K562 (cell line): Measurements from ENCODE around the gene CAPN8. TPM values are rescaled to one million over a fixed set of nuclear protein-coding genes. Genes with fewer than 3 reads are reported as not detected.

Source experiments
- GATAD2B ChIP-seq: fragments of 450-650 bp; IDR thresholded peaks from 2 replicates; pipeline ENCODE4 v1.6.1; 2017; ENCODE audit warnings: mild to moderate bottlenecking, borderline replicate concordance
- KDM4B ChIP-seq, 2 experiments: fragments of 450-650 bp in 1 of 2; sonication (generic) in 1 of 2; IDR thresholded peaks; 2 replicates each; pipeline ENCODE4 v1.6.1; 2016 to 2017; ENCODE audit warnings: borderline replicate concordance in 2 of 2, antibody characterized with exemption in 1 of 2, low read depth in 1 of 2, mild to moderate bottlenecking in 1 of 2
- MTF1 ChIP-seq: fragments of 250-450 bp; sonication (Bioruptor Pico); IDR thresholded peaks from 2 replicates; pipeline ENCODE4 v1.9.0; 2021; ENCODE audit warnings: moderate library complexity, mild to moderate bottlenecking, inconsistent platforms, borderline replicate concordance
- NR2C1 ChIP-seq, 2 experiments: fragments of 450-650 bp; IDR thresholded peaks; 2 replicates each; pipeline ENCODE4 v1.6.1; 2017; ENCODE audit warnings: mild to moderate bottlenecking in 2 of 2, antibody characterized with exemption in 1 of 2, inconsistent platforms in 1 of 2, missing compliant biosample characterization in 1 of 2, missing genetic modification characterization in 1 of 2
- PHF8 ChIP-seq: fragments of 200-600 bp; sonication (generic); IDR thresholded peaks from 2 replicates; pipeline ENCODE4 v1.6.1; 2012; ENCODE audit warnings: mixed run types, mild to moderate bottlenecking, inconsistent platforms, low read length, moderate library complexity, borderline replicate concordance
- RBBP5 ChIP-seq: fragments of 200-600 bp; sonication (generic); IDR thresholded peaks from 2 replicates; pipeline ENCODE4 v1.6.1; 2012; ENCODE audit warnings: borderline replicate concordance, mild to moderate bottlenecking, low read length, control low read depth, inconsistent platforms; ENCODE audit not compliant: insufficient read depth, poor library complexity, severe bottlenecking
- STAG1 ChIP-seq: sonication (generic); formaldehyde crosslinking; IDR thresholded peaks from 2 replicates; pipeline ENCODE4 v1.5.0; 2020; ENCODE audit warnings: missing genetic modification reagents, borderline replicate concordance
- U2AF1 ChIP-seq: fragments of 200-400 bp; formaldehyde crosslinking; optimal IDR thresholded peaks from 2 replicates; pipeline ENCODE3; 2017; ENCODE audit warnings: mild to moderate bottlenecking, low read depth, low read length, moderate library complexity
- ZBTB1 ChIP-seq: sonication (generic); formaldehyde crosslinking; IDR thresholded peaks from 2 replicates; pipeline ENCODE4 v1.8.1; 2023; ENCODE audit warnings: missing genetic modification reagents, low read depth, mild to moderate bottlenecking, borderline replicate concordance
- ZBTB7A ChIP-seq: IDR thresholded peaks from 2 replicates; pipeline ENCODE4 v1.6.1; 2011; ENCODE audit warnings: low read depth, mild to moderate bottlenecking, low read length, moderate library complexity, borderline replicate concordance; ENCODE audit not compliant: control insufficient read depth
- ZNF263 ChIP-seq: sonication (generic); formaldehyde crosslinking; IDR thresholded peaks from 2 replicates; pipeline ENCODE4 v1.8.0; 2022; ENCODE audit warnings: mild to moderate bottlenecking, missing genetic modification reagents, borderline replicate concordance
- ZNF3 ChIP-seq: fragments of 250-450 bp; sonication (Bioruptor Pico); IDR thresholded peaks from 2 replicates; pipeline ENCODE4 v1.5.0; 2021; ENCODE audit warnings: mild to moderate bottlenecking, moderate library complexity
- polyA plus RNA-seq, 8 experiments: library from polyadenylated mRNA; depleted of rRNA in 4 of 8; stranded (reverse) in 5 of 8; unstranded in 3 of 8; fragments of >200 nt; fragmentation: Nextera tagmentation in 2 of 8; fragmentation: Illumina TruSeq in 1 of 8; extraction: Ambion mirVana in 2 of 8; extraction: Trizol in 1 of 8; gene quantifications; 2 replicates each; pipeline versions ENCODE4 v1.2.1 to v1.2.3, GENCODE V29; 2011 to 2014; ENCODE audit warnings: inconsistent platforms in 1 of 8, missing spikeins in 1 of 8
- total RNA-seq, 7 experiments: library from RNA; depleted of rRNA in 6 of 7; stranded (reverse); fragments of >200 nt in 6 of 7; fragmentation: Illumina TruSeq in 2 of 7; extraction: Trizol in 2 of 7; gene quantifications; 2 replicates each; pipeline versions ENCODE4 v1.2.1 to v1.2.3, GENCODE V29; 2011 to 2021; ENCODE audit warnings: low replicate concordance in 1 of 7
- TF ChIP-seq, protein P1 (sequence below): fragments of 450-650 bp; formaldehyde crosslinking; IDR thresholded peaks from 2 replicates; pipeline ENCODE4 v1.4.0; 2020; ENCODE audit warnings: mild to moderate bottlenecking, moderate library complexity
- TF ChIP-seq, protein P2 (sequence below), 2 experiments: fragments of 250-450 bp in 1 of 2; fragments of 450-650 bp in 1 of 2; sonication (Bioruptor Pico) in 1 of 2; IDR thresholded peaks; 2 replicates each; pipeline versions ENCODE4 v1.6.1 to v1.8.0; 2016 to 2021; ENCODE audit warnings: mild to moderate bottlenecking in 2 of 2, moderate library complexity in 2 of 2, missing compliant biosample characterization in 1 of 2, missing genetic modification characterization in 1 of 2
- TF ChIP-seq, protein P3 (sequence below): IDR thresholded peaks from 3 replicates; pipeline ENCODE4 v1.6.1; 2011; ENCODE audit warnings: borderline replicate concordance, mild to moderate bottlenecking; ENCODE audit not compliant: insufficient read length, insufficient read depth
- TF ChIP-seq, protein P4 (sequence below): fragments of 200-800 bp; sonication (Bioruptor generic); IDR thresholded peaks from 2 replicates; pipeline ENCODE4 v1.6.1; 2017; ENCODE audit warnings: missing genetic modification characterization, missing compliant biosample characterization

The CAPN8 gene
- total and polyA plus RNA-seq, 9 of the 15 experiments (the other 6 are each of a cell fraction or from before 2014, with no cell fraction given), result 0.06 TPM; not detected in 8

DNA sequence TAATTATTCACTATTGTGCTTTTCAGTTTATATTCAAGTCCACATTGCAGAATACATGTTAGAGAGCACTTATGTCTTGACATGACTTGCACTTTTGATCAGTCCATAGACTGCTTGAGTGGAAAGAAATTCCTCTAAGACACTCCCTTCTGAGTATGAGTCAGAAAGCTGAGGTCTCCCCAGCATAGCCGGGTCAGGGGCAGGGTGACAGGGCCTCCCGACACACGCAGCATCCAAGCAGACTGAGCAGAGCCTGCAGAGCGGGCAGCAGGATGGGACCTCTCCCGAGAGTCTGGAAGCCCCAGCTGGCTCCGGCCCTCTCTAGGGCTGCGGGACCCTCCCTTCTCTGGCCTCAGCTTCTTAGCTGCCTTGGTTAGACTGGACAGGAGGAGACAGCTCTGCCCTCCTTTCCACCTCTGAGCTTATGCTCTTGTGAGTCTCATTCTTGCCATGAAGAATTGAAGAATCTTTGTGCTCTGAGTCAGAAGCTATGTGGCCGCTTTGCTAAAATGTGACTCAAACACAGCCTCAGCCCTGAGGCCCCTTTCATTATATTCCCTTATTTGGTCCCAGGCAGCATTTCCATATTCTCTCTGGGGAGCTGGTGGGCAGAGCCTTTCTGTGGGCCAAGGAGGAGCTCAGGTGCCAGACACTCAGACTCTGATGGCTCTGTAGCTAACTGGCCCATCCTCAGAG lies 35.6 kb upstream of the CAPN8 start (continued):
- TF ChIP-seq, protein P1, sequence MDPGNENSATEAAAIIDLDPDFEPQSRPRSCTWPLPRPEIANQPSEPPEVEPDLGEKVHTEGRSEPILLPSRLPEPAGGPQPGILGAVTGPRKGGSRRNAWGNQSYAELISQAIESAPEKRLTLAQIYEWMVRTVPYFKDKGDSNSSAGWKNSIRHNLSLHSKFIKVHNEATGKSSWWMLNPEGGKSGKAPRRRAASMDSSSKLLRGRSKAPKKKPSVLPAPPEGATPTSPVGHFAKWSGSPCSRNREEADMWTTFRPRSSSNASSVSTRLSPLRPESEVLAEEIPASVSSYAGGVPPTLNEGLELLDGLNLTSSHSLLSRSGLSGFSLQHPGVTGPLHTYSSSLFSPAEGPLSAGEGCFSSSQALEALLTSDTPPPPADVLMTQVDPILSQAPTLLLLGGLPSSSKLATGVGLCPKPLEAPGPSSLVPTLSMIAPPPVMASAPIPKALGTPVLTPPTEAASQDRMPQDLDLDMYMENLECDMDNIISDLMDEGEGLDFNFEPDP (CRISPR knock-in tag), result no peak
- TF ChIP-seq KDM4B (IDR thresholded peaks at IDR 0.05; ENCODE audit: borderline replicate concordance in 2 of 2, low read depth in 1 of 2) (no peak), RBBP5 (peak; percentile 78), PHF8 (peak; percentile 52; the same call in 1 of the 2 replicates), U2AF1 (no peak), GATAD2B (no peak), STAG1 (CRISPR knock-in tag) (no peak), MTF1 (CRISPR knock-in tag) (no peak), ZNF3 (no peak), ZNF263 (CRISPR knock-in tag) (no peak; the same call in 1 of the 2 replicates), ZBTB7A (peak; percentile 68; the same call in 1 of the 2 replicates), NR2C1 (IDR thresholded peaks at IDR 0.05) (no peak), NR2C1 (tag; IDR thresholded peaks at IDR 0.05) (no peak), ZBTB1 (CRISPR knock-in tag) (no peak)
- TF ChIP-seq, protein P2, sequence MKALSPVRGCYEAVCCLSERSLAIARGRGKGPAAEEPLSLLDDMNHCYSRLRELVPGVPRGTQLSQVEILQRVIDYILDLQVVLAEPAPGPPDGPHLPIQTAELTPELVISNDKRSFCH (CRISPR knock-in tag; IDR thresholded peaks at IDR 0.05), result no peak
- TF ChIP-seq, protein P2 (tag; IDR thresholded peaks at IDR 0.05), result no peak
- TF ChIP-seq, protein P3, sequence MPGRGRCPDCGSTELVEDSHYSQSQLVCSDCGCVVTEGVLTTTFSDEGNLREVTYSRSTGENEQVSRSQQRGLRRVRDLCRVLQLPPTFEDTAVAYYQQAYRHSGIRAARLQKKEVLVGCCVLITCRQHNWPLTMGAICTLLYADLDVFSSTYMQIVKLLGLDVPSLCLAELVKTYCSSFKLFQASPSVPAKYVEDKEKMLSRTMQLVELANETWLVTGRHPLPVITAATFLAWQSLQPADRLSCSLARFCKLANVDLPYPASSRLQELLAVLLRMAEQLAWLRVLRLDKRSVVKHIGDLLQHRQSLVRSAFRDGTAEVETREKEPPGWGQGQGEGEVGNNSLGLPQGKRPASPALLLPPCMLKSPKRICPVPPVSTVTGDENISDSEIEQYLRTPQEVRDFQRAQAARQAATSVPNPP, result no peak
- TF ChIP-seq, protein P4, sequence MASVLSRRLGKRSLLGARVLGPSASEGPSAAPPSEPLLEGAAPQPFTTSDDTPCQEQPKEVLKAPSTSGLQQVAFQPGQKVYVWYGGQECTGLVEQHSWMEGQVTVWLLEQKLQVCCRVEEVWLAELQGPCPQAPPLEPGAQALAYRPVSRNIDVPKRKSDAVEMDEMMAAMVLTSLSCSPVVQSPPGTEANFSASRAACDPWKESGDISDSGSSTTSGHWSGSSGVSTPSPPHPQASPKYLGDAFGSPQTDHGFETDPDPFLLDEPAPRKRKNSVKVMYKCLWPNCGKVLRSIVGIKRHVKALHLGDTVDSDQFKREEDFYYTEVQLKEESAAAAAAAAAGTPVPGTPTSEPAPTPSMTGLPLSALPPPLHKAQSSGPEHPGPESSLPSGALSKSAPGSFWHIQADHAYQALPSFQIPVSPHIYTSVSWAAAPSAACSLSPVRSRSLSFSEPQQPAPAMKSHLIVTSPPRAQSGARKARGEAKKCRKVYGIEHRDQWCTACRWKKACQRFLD (CRISPR knock-in tag), result no peak
